ENCODE data around the gene COA3. TPM values are rescaled to one million over a fixed set of nuclear protein-coding genes. Genes with fewer than 3 reads are reported as not detected.

Gene COA3
- total RNA-seq, 1 donor from 2014 or later: 89.4 TPM

DNA sequence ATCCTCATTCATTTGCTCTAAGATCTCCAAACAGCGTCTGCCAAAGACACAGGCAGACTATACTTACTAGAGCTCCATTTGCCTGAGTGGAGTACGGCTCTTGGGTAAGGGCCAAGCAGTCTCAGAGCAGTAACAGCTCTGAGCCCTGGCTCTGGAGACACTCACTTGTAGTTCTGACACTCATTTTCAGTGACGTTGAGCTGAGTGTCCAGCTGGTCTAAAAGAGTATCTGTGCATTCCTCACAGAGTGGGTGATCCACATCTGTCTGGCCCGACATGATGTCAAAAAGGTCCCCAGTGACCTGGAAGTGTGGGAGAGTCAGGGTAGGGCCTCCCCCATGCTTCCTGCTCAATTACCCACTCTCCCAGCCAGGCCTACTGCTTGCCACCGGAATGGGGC is 19.9 kb upstream of the COA3 start:
- DNase-seq (ENCODE audit: extremely low spot score in 2 of 2): no peak
- peaks cover 0 to 67% of the 10 kb centered on the region in 2 donors for H3K36me3 ChIP-seq
- no peak for TF ChIP-seq POLR2A (IDR thresholded peaks at IDR 0.05)
- TF ChIP-seq POLR2AphosphoS5 (IDR thresholded peaks at IDR 0.05; ENCODE audit: insufficient read depth in 1 of 2, low read depth in 1 of 2): no peak
- TF ChIP-seq, protein P1, sequence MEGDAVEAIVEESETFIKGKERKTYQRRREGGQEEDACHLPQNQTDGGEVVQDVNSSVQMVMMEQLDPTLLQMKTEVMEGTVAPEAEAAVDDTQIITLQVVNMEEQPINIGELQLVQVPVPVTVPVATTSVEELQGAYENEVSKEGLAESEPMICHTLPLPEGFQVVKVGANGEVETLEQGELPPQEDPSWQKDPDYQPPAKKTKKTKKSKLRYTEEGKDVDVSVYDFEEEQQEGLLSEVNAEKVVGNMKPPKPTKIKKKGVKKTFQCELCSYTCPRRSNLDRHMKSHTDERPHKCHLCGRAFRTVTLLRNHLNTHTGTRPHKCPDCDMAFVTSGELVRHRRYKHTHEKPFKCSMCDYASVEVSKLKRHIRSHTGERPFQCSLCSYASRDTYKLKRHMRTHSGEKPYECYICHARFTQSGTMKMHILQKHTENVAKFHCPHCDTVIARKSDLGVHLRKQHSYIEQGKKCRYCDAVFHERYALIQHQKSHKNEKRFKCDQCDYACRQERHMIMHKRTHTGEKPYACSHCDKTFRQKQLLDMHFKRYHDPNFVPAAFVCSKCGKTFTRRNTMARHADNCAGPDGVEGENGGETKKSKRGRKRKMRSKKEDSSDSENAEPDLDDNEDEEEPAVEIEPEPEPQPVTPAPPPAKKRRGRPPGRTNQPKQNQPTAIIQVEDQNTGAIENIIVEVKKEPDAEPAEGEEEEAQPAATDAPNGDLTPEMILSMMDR (IDR thresholded peaks at IDR 0.05): no peak
- intact Hi-C loops (cut with DNase I): loop anchor here (10.0 kb wide), 1 partner anchor 114 kb away; no protein-coding TSS in a partner anchor
- no peaks in the 10 kb centered on the region for H3K27me3 ChIP-seq
- no peaks in the 10 kb centered on the region for H3K9me3 ChIP-seq
- no peak overlapping the region for H3K4me3 ChIP-seq
- H3K4me1 ChIP-seq: peaks cover 14% of the 10 kb centered on the region
- H3K27ac ChIP-seq: no peak overlapping the region

DNA sequence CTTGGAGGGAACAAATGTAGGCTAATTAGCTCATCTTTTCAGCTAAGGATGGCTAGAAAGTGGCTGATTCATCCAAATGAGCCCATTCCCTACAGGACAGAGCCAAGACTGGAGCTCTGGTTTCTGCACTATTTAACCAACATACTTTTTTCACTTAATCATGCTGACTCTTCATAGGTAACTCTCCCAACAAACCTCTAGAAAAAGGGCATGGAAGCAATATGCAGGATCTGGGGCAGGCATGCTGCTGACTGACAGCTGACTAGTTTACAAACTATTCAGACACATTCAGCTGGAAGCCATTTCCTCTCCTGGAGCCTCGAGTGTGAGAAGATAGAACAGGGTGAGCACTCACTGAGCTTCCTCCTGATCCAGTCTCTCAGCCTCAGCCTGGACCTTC is 19.4 kb upstream of the COA3 start:
- intact Hi-C loops (cut with DNase I): loop anchor here (10.0 kb wide), 1 partner anchor 113 kb away; no protein-coding TSS in a partner anchor

DNA sequence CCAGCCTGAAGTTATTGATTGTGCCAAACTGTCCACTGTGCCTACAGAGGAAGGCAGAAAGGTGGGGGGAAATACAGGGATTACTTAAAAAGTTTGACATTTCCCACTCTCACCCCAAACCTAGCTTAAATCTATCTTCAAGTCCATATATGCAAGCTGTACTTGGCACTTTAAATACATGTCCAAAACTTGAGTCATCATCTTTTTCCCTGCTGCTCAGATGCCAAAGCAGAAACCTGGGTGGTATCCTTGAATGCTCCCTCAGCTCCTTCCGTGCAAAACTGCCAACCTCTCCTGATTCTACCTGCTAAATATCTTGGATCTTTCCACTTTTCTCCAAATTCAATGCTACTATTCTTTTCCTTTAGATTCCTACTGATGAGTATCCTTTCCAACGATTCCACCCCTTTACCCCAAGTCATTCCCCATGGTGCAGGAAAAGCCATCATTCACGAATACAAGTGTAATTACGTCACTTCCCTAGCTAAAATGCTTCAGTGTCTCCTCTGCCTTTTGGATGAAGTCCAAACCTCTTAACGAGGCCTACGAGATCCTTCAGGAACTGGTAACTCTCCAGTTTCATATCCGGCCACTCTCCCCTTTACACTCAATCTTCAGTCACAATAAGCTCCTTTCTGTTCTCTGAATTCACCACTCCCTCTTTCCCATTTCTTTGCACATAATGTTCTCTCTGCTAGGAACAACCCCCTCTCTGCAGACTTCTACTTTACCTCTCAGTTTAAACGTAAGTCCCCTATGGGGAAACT is 16.3 kb upstream of the COA3 start:
- Histone ChIP-seq H3K36me3 (peaks cover 0 to 83% of the 10 kb centered on the region in 2 donors), H3K27ac (no peak overlapping the region), H3K27me3 (no peaks in the 10 kb centered on the region), H3K9me3 (no peaks in the 10 kb centered on the region), H3K4me3 (no peak overlapping the region), H3K4me1 (no peaks in the 10 kb centered on the region)
- TF ChIP-seq POLR2A (IDR thresholded peaks at IDR 0.05): no peak
- TF ChIP-seq POLR2AphosphoS5 (IDR thresholded peaks at IDR 0.05; ENCODE audit: insufficient read depth in 1 of 2, low read depth in 1 of 2): no peak
- TF ChIP-seq, protein P1 (IDR thresholded peaks at IDR 0.05): no peak
- intact Hi-C loops (cut with DNase I): loop anchor here (10.0 kb wide), 1 partner anchor 110 kb away; no protein-coding TSS in a partner anchor
- no peak for DNase-seq (ENCODE audit: extremely low spot score in 2 of 2)

More for the DNA sequence above, 19.4 kb upstream of the COA3 start:
- H3K36me3 ChIP-seq: peaks cover 0 to 73% of the 10 kb centered on the region in 2 donors
- H3K9me3 ChIP-seq: no peaks in the 10 kb centered on the region
- TF ChIP-seq POLR2AphosphoS5 (IDR thresholded peaks at IDR 0.05; ENCODE audit: insufficient read depth in 1 of 2, low read depth in 1 of 2) (no peak), POLR2A (IDR thresholded peaks at IDR 0.05) (no peak)
- TF ChIP-seq, protein P1 (IDR thresholded peaks at IDR 0.05): no peak
- no peaks in the 10 kb centered on the region for H3K27me3 ChIP-seq
- no peak for DNase-seq (ENCODE audit: extremely low spot score in 2 of 2)
- peaks cover 9% of the 10 kb centered on the region for H3K4me1 ChIP-seq
- H3K4me3 ChIP-seq: no peak overlapping the region
- H3K27ac ChIP-seq: no peak overlapping the region

DNA sequence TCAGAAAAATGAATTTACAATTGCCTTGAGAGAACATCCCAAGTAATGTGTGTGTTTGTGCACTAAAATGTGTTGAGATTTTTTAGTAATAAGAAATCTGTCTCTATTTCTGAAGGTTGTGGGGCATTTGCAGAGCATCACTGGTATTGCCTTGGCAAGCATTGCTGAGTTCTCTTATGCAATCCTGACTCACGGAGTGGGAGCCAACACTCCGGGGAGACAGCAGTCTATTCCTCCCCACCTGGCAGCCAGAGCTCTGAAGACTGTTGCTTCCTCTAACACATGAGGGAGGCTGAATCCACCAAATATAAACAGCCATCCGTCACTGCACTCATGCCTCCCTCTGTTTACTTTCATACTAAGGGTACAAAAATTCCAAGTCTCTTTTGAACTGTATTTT is 10.7 kb upstream of the COA3 start:
- H3K4me1 ChIP-seq: no peaks in the 10 kb centered on the region
- H3K27me3 ChIP-seq: no peaks in the 10 kb centered on the region
- no peaks in the 10 kb centered on the region for H3K9me3 ChIP-seq
- no peak for DNase-seq (ENCODE audit: extremely low spot score in 2 of 2)
- H3K27ac ChIP-seq: no peak overlapping the region
- TF ChIP-seq POLR2AphosphoS5 (IDR thresholded peaks at IDR 0.05; ENCODE audit: insufficient read depth in 1 of 2, low read depth in 1 of 2): no peak
- no peak for TF ChIP-seq POLR2A (IDR thresholded peaks at IDR 0.05)
- TF ChIP-seq, protein P1 (IDR thresholded peaks at IDR 0.05): no peak
- no peak overlapping the region for H3K4me3 ChIP-seq
- intact Hi-C loops (cut with DNase I): no loop called here
- peaks cover 0 to 41% of the 10 kb centered on the region in 2 donors for H3K36me3 ChIP-seq

DNA sequence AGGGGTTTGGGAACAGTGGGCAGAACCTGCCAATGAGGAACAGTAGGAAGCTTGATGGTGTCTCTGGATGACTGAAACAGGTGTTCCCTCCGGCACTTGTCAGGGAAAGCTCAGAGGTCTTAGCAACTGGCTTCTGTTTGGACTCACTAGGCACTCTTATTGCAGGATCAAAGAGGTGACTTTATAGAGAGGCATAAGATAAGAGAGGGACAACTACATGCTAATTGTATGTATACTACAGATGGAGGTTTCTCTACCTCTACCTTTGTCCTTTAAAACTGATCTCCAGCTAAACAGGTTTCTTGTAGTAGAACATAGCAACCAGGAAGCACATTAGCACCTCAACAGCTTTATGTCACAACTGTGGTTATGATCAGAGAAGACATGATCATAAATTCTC is 7.7 kb upstream of the COA3 start:
- Histone ChIP-seq H3K27me3 (no peaks in the 10 kb centered on the region), H3K4me3 (no peak overlapping the region), H3K4me1 (no peaks in the 10 kb centered on the region), H3K36me3 (peaks cover 0 to 22% of the 10 kb centered on the region in 2 donors), H3K27ac (no peak overlapping the region), H3K9me3 (no peaks in the 10 kb centered on the region)
- TF ChIP-seq POLR2A (IDR thresholded peaks at IDR 0.05) (no peak), POLR2AphosphoS5 (IDR thresholded peaks at IDR 0.05; ENCODE audit: insufficient read depth in 1 of 2, low read depth in 1 of 2) (no peak)
- TF ChIP-seq, protein P1 (IDR thresholded peaks at IDR 0.05): no peak
- intact Hi-C loops (cut with DNase I): no loop called here
- no peak for DNase-seq (ENCODE audit: extremely low spot score in 2 of 2)

Data from vagina (tissue), 2 donors.